ENCODE data around the gene HP. TPM values are rescaled to one million over a fixed set of nuclear protein-coding genes. Genes with fewer than 3 reads are reported as not detected.
A peak's percentile ranks its signal among the peaks of the same experiment; 100 is the strongest.
"Not testable (repeated sequence)": the region's sequence is repeated elsewhere in the genome, so short reads cannot be mapped to it uniquely, and the experiment has no call there.

HP gene
- total and polyA plus RNA-seq, 4 donors = 8.0 to 1,570 (median 561) TPM

DNA sequence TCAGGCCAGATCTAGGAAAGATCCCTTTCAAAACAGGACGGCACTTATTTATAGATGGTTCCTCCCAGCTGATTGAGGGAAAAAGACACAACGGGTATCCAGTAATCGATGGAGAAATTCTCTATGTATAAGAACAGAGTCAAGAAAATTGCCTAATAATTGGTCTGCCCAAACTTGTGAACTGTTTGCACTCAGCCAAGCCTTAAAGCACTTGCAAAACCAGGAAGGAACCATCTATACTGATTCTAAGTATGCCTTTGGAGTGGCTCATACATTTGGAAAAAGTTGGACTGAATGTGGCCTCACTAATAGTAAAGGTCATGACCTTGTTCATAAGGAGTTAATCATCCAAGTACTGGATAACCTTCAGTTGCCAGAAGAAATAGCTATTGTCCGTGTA, 14.6 kb downstream of the HP start:
- TF ChIP-seq, protein P1, sequence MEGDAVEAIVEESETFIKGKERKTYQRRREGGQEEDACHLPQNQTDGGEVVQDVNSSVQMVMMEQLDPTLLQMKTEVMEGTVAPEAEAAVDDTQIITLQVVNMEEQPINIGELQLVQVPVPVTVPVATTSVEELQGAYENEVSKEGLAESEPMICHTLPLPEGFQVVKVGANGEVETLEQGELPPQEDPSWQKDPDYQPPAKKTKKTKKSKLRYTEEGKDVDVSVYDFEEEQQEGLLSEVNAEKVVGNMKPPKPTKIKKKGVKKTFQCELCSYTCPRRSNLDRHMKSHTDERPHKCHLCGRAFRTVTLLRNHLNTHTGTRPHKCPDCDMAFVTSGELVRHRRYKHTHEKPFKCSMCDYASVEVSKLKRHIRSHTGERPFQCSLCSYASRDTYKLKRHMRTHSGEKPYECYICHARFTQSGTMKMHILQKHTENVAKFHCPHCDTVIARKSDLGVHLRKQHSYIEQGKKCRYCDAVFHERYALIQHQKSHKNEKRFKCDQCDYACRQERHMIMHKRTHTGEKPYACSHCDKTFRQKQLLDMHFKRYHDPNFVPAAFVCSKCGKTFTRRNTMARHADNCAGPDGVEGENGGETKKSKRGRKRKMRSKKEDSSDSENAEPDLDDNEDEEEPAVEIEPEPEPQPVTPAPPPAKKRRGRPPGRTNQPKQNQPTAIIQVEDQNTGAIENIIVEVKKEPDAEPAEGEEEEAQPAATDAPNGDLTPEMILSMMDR (IDR thresholded peaks at IDR 0.05; ENCODE audit: control extremely low read depth, extremely low read depth) = no peak
- H3K27me3 ChIP-seq (ENCODE audit: control insufficient read depth in 3 of 3, insufficient read depth in 3 of 3, low read length in 2 of 3) = no peaks in the 10 kb centered on the region
- DNase-seq (no peak), ATAC-seq (ENCODE audit: insufficient read depth, low FRiP score) (no peak)
- no peaks in the 10 kb centered on the region for H3K9me3 ChIP-seq (ENCODE audit: control insufficient read depth in 4 of 4, insufficient read depth in 3 of 4, low read length in 3 of 4)
- 30 to 54% methylated on average over 4 of the region's 4 CpGs for WGBS, 2 donors
- no peak overlapping the region for H3K27ac ChIP-seq (ENCODE audit: low read depth in 1 of 2, low read length in 1 of 2)
- peaks cover 0 to 2% (median 0%) of the 10 kb centered on the region in 5 donors for H3K4me1 ChIP-seq (ENCODE audit: control insufficient read depth in 5 of 5, insufficient read depth in 5 of 5, low read length in 5 of 5)
- H3K9ac ChIP-seq (ENCODE audit: insufficient read depth in 1 of 2, low read length in 2 of 2) = no peak overlapping the region
- H3K4me3 ChIP-seq = no peak overlapping the region
- no peaks in the 10 kb centered on the region for H3K36me3 ChIP-seq (ENCODE audit: control insufficient read depth in 4 of 4, insufficient read depth in 4 of 4, low read length in 4 of 4)

DNA sequence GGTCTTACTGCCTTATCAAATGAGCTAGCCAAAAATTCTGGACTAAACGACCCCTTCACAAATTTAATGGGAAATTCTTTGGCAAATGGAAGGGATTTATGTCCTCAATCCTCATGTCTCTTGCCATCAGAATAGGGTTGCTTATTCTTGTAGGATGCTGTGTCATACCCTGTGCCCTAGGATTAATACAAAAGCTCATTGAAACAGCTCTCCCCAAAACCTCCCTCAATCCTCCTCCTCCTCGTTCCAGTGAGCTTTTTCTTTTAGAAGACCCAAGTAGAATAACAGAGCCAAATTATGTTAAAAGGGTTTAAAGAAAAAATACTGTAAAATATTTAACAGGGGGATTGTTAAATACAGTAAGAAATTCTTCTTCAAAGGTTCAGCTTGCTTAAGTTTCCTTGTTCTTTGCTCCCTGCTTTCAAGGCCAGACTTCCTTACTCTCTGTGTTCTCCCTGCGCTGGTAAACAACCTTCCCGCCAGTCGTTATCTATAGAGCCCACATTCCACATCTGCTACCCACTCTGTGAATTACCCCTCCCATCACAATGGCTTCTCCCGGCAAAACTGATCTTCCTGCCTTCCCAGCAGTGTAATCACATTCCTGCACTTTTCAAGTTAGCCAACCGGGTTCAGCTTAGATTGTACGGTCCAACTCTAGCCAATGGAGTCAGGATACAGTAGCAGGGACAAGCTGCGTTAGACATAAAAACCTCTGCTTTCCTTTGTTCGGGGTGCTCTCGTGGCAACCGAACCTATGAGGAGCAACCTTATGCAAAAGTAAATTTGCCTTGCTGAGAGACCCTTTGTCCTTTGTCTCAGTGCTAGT, 18.4 kb downstream of the HP start:
- DNase-seq (peak; percentile 39 to 58 (median 55)), ATAC-seq (ENCODE audit: insufficient read depth, low FRiP score) (peak; percentile 38)
- peaks cover 0 to 2% (median 0%) of the 10 kb centered on the region in 5 donors for H3K4me1 ChIP-seq (ENCODE audit: control insufficient read depth in 5 of 5, insufficient read depth in 5 of 5, low read length in 5 of 5)
- TF ChIP-seq, protein P1 (IDR thresholded peaks at IDR 0.05; ENCODE audit: control extremely low read depth, extremely low read depth) = no peak
- no peaks in the 10 kb centered on the region for H3K27me3 ChIP-seq (ENCODE audit: control insufficient read depth in 3 of 3, insufficient read depth in 3 of 3, low read length in 2 of 3)
- no peak overlapping the region for H3K4me3 ChIP-seq
- H3K9ac ChIP-seq (ENCODE audit: insufficient read depth in 1 of 2, low read length in 2 of 2) = peak overlapping the region in 1 of 2 donors; percentile 58
- WGBS, 2 donors = 53 to 71% methylated on average over 12 of the region's 12 CpGs
- peaks cover 0 to under 1% (median 0%) of the 10 kb centered on the region in 4 donors for H3K36me3 ChIP-seq (ENCODE audit: control insufficient read depth in 4 of 4, insufficient read depth in 4 of 4, low read length in 4 of 4)
- no peaks in the 10 kb centered on the region for H3K9me3 ChIP-seq (ENCODE audit: control insufficient read depth in 4 of 4, insufficient read depth in 3 of 4, low read length in 3 of 4)
- peak overlapping the region; percentile 1 to 88 for H3K27ac ChIP-seq (ENCODE audit: low read depth in 1 of 2, low read length in 1 of 2)

DNA sequence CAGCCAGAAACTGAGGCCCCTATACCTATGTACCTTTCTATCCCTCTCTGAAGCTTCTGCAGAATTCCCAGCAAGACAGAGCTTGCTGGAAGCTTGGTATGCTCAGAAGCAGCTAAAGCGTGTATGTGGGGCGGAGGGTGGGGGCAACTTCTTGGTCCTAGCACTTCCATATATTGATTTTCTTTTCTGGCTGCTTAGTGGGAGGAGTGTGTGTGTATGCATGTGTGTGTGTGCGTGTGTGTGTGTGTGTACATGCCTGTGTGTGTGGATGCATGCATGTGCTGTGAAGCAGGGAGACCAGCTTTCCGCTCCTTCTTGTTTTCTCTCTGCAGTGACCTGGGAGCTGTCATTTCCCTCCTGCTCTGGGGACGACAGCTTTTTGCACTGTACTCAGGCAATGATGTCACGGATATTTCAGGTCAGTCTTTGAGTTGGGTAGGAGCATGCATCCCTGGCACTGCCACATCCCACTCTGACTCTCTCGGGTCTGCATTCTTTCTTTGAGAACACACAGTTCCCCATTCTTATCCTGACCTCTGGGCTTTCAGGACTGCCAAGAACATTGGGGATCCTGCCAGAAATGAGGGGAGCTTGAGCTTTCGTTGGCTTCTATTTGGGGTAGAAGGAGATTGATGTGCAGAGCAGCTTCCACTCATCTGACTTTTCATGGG, 19.4 kb downstream of the HP start:
- DNase-seq = peak in 2 of 3 donors; percentile 30 to 36

DNA sequence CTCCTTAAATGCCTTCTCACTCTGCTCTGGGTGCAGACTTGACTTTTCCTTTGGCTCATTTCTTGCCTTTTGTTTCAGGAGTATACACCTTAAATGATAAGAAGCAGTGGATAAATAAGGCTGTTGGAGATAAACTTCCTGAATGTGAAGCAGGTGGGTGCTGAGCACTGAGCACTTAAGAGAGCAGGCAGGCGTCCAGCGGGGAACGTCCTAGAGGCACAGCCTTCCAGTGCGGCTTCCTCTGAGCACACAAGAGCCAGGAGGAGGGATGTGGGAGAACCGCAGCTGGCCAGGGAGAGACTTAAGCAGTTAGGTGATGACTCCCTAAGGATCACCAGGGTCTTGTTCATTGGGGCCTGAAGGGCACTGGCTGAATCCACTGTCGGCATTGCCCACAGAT, 20.8 kb downstream of the HP start:
- H3K4me3 ChIP-seq; ATAC-seq (ENCODE audit: insufficient read depth, low FRiP score); H3K9me3 ChIP-seq (ENCODE audit: control insufficient read depth in 4 of 4, insufficient read depth in 3 of 4, low read length in 3 of 4); H3K36me3 ChIP-seq (ENCODE audit: control insufficient read depth in 4 of 4, insufficient read depth in 4 of 4, low read length in 4 of 4); DNase-seq; H3K27me3 ChIP-seq (ENCODE audit: control insufficient read depth in 3 of 3, insufficient read depth in 3 of 3, low read length in 2 of 3); H3K9ac ChIP-seq (ENCODE audit: insufficient read depth in 1 of 2, low read length in 2 of 2); H3K4me1 ChIP-seq (ENCODE audit: control insufficient read depth in 5 of 5, insufficient read depth in 5 of 5, low read length in 5 of 5): not testable (repeated sequence)
- H3K27ac ChIP-seq (ENCODE audit: low read depth in 1 of 2, low read length in 1 of 2) = peak overlapping the region in 1 of 2 donors; percentile 62
- WGBS, 2 donors = 65 to 95% methylated on average over 2 of the region's 6 CpGs

More for the DNA sequence above, 19.4 kb downstream of the HP start:
- Histone ChIP-seq H3K9ac (ENCODE audit: insufficient read depth in 1 of 2, low read length in 2 of 2) (no peak overlapping the region), H3K36me3 (ENCODE audit: control insufficient read depth in 4 of 4, insufficient read depth in 4 of 4, low read length in 4 of 4) (peaks cover 0 to 4% (median 2%) of the 10 kb centered on the region in 4 donors), H3K27me3 (ENCODE audit: control insufficient read depth in 3 of 3, insufficient read depth in 3 of 3, low read length in 2 of 3) (no peaks in the 10 kb centered on the region), H3K9me3 (ENCODE audit: control insufficient read depth in 4 of 4, insufficient read depth in 3 of 4, low read length in 3 of 4) (no peaks in the 10 kb centered on the region), H3K4me1 (ENCODE audit: control insufficient read depth in 5 of 5, insufficient read depth in 5 of 5, low read length in 5 of 5) (peaks cover 0 to 2% (median 0%) of the 10 kb centered on the region in 5 donors), H3K27ac (ENCODE audit: low read depth in 1 of 2, low read length in 1 of 2) (peak overlapping the region in 1 of 2 donors; percentile 88), H3K4me3 (no peak overlapping the region)
- 77 to 91% methylated on average over 8 of the region's 8 CpGs for WGBS, 2 donors
- ATAC-seq (ENCODE audit: insufficient read depth, low FRiP score) = no peak
- TF ChIP-seq, protein P1 (IDR thresholded peaks at IDR 0.05; ENCODE audit: control extremely low read depth, extremely low read depth) = no peak

DNA sequence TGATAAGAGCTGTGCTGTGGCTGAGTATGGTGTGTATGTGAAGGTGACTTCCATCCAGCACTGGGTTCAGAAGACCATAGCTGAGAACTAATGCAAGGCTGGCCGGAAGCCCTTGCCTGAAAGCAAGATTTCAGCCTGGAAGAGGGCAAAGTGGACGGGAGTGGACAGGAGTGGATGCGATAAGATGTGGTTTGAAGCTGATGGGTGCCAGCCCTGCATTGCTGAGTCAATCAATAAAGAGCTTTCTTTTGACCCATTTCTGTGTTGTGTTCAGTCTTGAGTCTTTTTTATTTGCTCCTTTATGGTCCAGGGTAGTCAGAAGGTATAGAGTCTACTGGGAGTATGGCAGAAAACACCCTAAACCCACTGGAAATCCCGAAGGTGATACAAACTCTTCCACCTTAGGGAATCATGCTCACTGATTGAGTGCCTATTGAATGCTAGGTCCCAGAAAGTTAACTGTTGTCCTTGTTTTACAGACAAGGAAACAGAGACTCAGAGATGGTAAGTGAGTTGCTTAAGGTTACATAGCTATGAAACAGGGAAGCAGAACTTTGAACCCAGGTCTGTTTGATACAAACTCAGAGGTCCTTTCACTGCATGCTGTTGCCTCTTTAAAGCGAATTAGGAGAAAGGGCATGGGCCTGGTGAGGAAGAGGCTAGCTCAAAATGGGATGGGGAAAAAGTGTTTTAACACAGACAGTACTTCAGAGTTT, 22.8 kb downstream of the HP start:
- H3K9me3 ChIP-seq (ENCODE audit: control insufficient read depth in 4 of 4, insufficient read depth in 3 of 4, low read length in 3 of 4); DNase-seq; H3K36me3 ChIP-seq (ENCODE audit: control insufficient read depth in 4 of 4, insufficient read depth in 4 of 4, low read length in 4 of 4); H3K4me3 ChIP-seq; H3K9ac ChIP-seq (ENCODE audit: insufficient read depth in 1 of 2, low read length in 2 of 2); ATAC-seq (ENCODE audit: insufficient read depth, low FRiP score); H3K27ac ChIP-seq (ENCODE audit: low read depth in 1 of 2, low read length in 1 of 2); H3K4me1 ChIP-seq (ENCODE audit: control insufficient read depth in 5 of 5, insufficient read depth in 5 of 5, low read length in 5 of 5); H3K27me3 ChIP-seq (ENCODE audit: control insufficient read depth in 3 of 3, insufficient read depth in 3 of 3, low read length in 2 of 3): not testable (repeated sequence)
- 94 to 97% methylated on average over 1 to 2 of the region's 5 CpGs for WGBS, 2 donors

Data from lung (tissue), 12 donors.